ENCODE results near the gene RRP1B. TPM values are rescaled to one million over a fixed set of nuclear protein-coding genes. Genes with fewer than 3 reads are reported as not detected.

The RRP1B gene
- total and polyA plus RNA-seq, 8 donors: 16.0 to 33.3 (median 28.2) TPM

- ATAC-seq: no peak
- Histone ChIP-seq H3K36me3 (peaks cover 3 to 98% of the 10 kb centered on the region in 2 donors), H3K4me3 (no peak overlapping the region), H3K27me3 (no peaks in the 10 kb centered on the region), H3K4me1 (no peaks in the 10 kb centered on the region), H3K9me3 (no peaks in the 10 kb centered on the region), H3K27ac (no peak overlapping the region)
- TF ChIP-seq CTCF (IDR thresholded peaks at IDR 0.05): no peak
- intact Hi-C loops (cut with DNase I): no loop called here
- DNase-seq: no peak
Observed at GRCh38 chr21:43690346-43690745, 31.0 kb downstream of the RRP1B start.

GRCh38 chr21:43691086-43691795 is 31.9 kb downstream of the RRP1B start:
- peaks cover 3 to 98% of the 10 kb centered on the region in 2 donors for H3K36me3 ChIP-seq
- no peak overlapping the region for H3K27ac ChIP-seq
- no peak for ATAC-seq
- no peaks in the 10 kb centered on the region for H3K9me3 ChIP-seq
- H3K4me3 ChIP-seq: no peak overlapping the region
- no peaks in the 10 kb centered on the region for H3K4me1 ChIP-seq
- no peak for TF ChIP-seq CTCF (IDR thresholded peaks at IDR 0.05)
- intact Hi-C loops (cut with DNase I): no loop called here
- H3K27me3 ChIP-seq: no peaks in the 10 kb centered on the region
- no peak for DNase-seq

- no peak overlapping the region for H3K27ac ChIP-seq
- no peaks in the 10 kb centered on the region for H3K4me1 ChIP-seq
- no peaks in the 10 kb centered on the region for H3K9me3 ChIP-seq
- intact Hi-C loops (cut with DNase I): no loop called here
- TF ChIP-seq CTCF (IDR thresholded peaks at IDR 0.05): no peak
- H3K4me3 ChIP-seq: no peak overlapping the region
- DNase-seq (no peak), ATAC-seq (no peak)
- H3K36me3 ChIP-seq: peaks cover 3 to 95% of the 10 kb centered on the region in 2 donors
- no peaks in the 10 kb centered on the region for H3K27me3 ChIP-seq
Observed at GRCh38 chr21:43691801-43692200, 32.4 kb downstream of the RRP1B start.

GRCh38 chr21:43692949-43693348 is 33.6 kb downstream of the RRP1B start:
- Histone ChIP-seq H3K27ac (no peak overlapping the region), H3K4me3 (no peak overlapping the region), H3K9me3 (no peaks in the 10 kb centered on the region), H3K27me3 (no peaks in the 10 kb centered on the region), H3K4me1 (no peaks in the 10 kb centered on the region), H3K36me3 (peaks cover 0 to 83% of the 10 kb centered on the region in 2 donors)
- no peak for TF ChIP-seq CTCF (IDR thresholded peaks at IDR 0.05)
- DNase-seq (no peak), ATAC-seq (no peak)
- intact Hi-C loops (cut with DNase I): no loop called here

- no peak for TF ChIP-seq CTCF (IDR thresholded peaks at IDR 0.05)
- no peaks in the 10 kb centered on the region for H3K4me1 ChIP-seq
- H3K9me3 ChIP-seq: no peaks in the 10 kb centered on the region
- no peak for ATAC-seq
- no peak overlapping the region for H3K4me3 ChIP-seq
- no peak overlapping the region for H3K27ac ChIP-seq
- DNase-seq: no peak
- no peaks in the 10 kb centered on the region for H3K27me3 ChIP-seq
- intact Hi-C loops (cut with DNase I): no loop called here
- H3K36me3 ChIP-seq: peaks cover 0 to 73% of the 10 kb centered on the region in 2 donors
Observed at GRCh38 chr21:43693981-43694380, 34.6 kb downstream of the RRP1B start.

All from left lung (tissue), 10 donors.